H1 (cell line): ENCODE measurements around the gene IRF9. TPM values are rescaled to one million over a fixed set of nuclear protein-coding genes. Genes with fewer than 3 reads are reported as not detected.

Experiments
- ATF2 ChIP-seq: IDR thresholded peaks from 2 replicates; pipeline ENCODE4 v1.6.1; 2012; ENCODE audit warnings: low read length, inconsistent platforms
- ATF3 ChIP-seq: IDR thresholded peaks from 2 replicates; pipeline ENCODE4 v1.6.1; 2011; ENCODE audit warnings: low read depth, mild to moderate bottlenecking, low read length; ENCODE audit not compliant: insufficient read depth
- BCL11A ChIP-seq, 2 experiments: IDR thresholded peaks; one replicate each; pipeline ENCODE4 v1.6.1; 2011; ENCODE audit warnings: low read depth in 2 of 2, low read length in 2 of 2, mild to moderate bottlenecking in 2 of 2
- CEBPB ChIP-seq: IDR thresholded peaks from 2 replicates; pipeline ENCODE4 v1.6.1; 2012; ENCODE audit warnings: low read depth, low read length
- CREB1 ChIP-seq: IDR thresholded peaks from 2 replicates; pipeline ENCODE4 v1.6.1; 2012; ENCODE audit warnings: inconsistent platforms
- EZH2 ChIP-seq: fragments of 200-600 bp; sonication (generic); IDR thresholded peaks from 2 replicates; pipeline ENCODE4 v1.7.1; 2012; ENCODE audit warnings: low read depth, mild to moderate bottlenecking, moderate library complexity, low read length, inconsistent platforms; ENCODE audit not compliant: severe bottlenecking
- FOSL1 ChIP-seq: IDR thresholded peaks from 2 replicates; pipeline ENCODE4 v1.6.1; 2011; ENCODE audit warnings: mild to moderate bottlenecking, low read depth, low read length, moderate library complexity; ENCODE audit not compliant: insufficient read depth
- GABPA ChIP-seq: IDR thresholded peaks from 2 replicates; pipeline ENCODE4 v1.6.1; 2011; ENCODE audit warnings: mild to moderate bottlenecking, low read length, moderate library complexity, borderline replicate concordance; ENCODE audit not compliant: insufficient read depth
- HDAC2 ChIP-seq, 2 experiments: fragments of 300-600 bp in 1 of 2; sonication (generic) in 1 of 2; IDR thresholded peaks; 2 replicates each; pipeline ENCODE4 v1.6.1; 2011 to 2012; ENCODE audit warnings: low read depth in 2 of 2, low read length in 2 of 2, mild to moderate bottlenecking in 2 of 2, moderate library complexity in 2 of 2, borderline replicate concordance in 1 of 2, inconsistent platforms in 1 of 2
- JUN ChIP-seq: IDR thresholded peaks from 2 replicates; pipeline ENCODE4 v1.6.1; 2011; ENCODE audit warnings: low read depth, mild to moderate bottlenecking, improper control_type of control experiment, low read length
- KDM4A ChIP-seq: IDR thresholded peaks from one replicate; pipeline ENCODE4 v1.7.1; 2012; ENCODE audit warnings: low read depth, mild to moderate bottlenecking, moderate library complexity, low read length, inconsistent platforms; ENCODE audit not compliant: severe bottlenecking
- KDM5A ChIP-seq: fragments of 200-600 bp; IDR thresholded peaks from 2 replicates; pipeline ENCODE4 v1.7.1; 2012; ENCODE audit warnings: mild to moderate bottlenecking, low read length, inconsistent platforms, mixed read lengths
- MAFK ChIP-seq: IDR thresholded peaks from 2 replicates; pipeline ENCODE4 v1.6.1; 2012; ENCODE audit warnings: low read depth, mild to moderate bottlenecking, improper control_type of control experiment, low read length
- NANOG ChIP-seq: IDR thresholded peaks from 2 replicates; pipeline ENCODE4 v1.6.1; 2011; ENCODE audit warnings: low read length, low read depth, mild to moderate bottlenecking, inconsistent platforms; ENCODE audit not compliant: insufficient read depth, poor library complexity, severe bottlenecking
- POLR2AphosphoS5 ChIP-seq: IDR thresholded peaks from 2 replicates; pipeline ENCODE4 v1.6.1; 2011; ENCODE audit warnings: low read depth, low read length
- SAP30 ChIP-seq: fragments of 300-600 bp; sonication (generic); IDR thresholded peaks from 2 replicates; pipeline ENCODE4 v1.7.1; 2012; ENCODE audit warnings: low read length, moderate library complexity, mild to moderate bottlenecking, inconsistent platforms; ENCODE audit not compliant: insufficient read depth, insufficient replicate concordance
- SP1 ChIP-seq: IDR thresholded peaks from 2 replicates; pipeline ENCODE4 v1.6.1; 2011; ENCODE audit warnings: low read depth, low read length
- SP4 ChIP-seq: IDR thresholded peaks from 2 replicates; pipeline ENCODE4 v1.6.1; 2012; ENCODE audit warnings: low read length, inconsistent platforms
- TAF1 ChIP-seq: IDR thresholded peaks from 2 replicates; pipeline ENCODE4 v1.6.1; 2011; ENCODE audit warnings: mild to moderate bottlenecking, low read depth, low read length
- TCF12 ChIP-seq: IDR thresholded peaks from 2 replicates; pipeline ENCODE4 v1.6.1; 2011; ENCODE audit warnings: low read depth, mild to moderate bottlenecking, low read length
- YY1 ChIP-seq: IDR thresholded peaks from 2 replicates; pipeline ENCODE4 v1.6.1; 2011; ENCODE audit warnings: low read depth, mild to moderate bottlenecking, low read length
- polyA plus RNA-seq, 7 experiments: library from polyadenylated mRNA; depleted of rRNA in 3 of 7; stranded (reverse) in 5 of 7; unstranded in 2 of 7; fragments of >200 nt in 5 of 7; fragments of 200-250 nt in 2 of 7; gene quantifications; 1 replicate in 5 of 7; 2 replicates in 1 of 7; 4 replicates in 1 of 7; pipeline versions ENCODE4 v1.2.1 to v1.2.3, GENCODE V29; 2011 to 2013; ENCODE audit warnings: missing spikeins in 2 of 7, mixed read lengths in 2 of 7
- total RNA-seq: library from RNA; stranded (reverse); fragmentation: NEBNext Ultra II Directional; extraction: Animal tissue kit (Norgen Biotek cat#: 25700); gene quantifications from 2 replicates; pipeline ENCODE4 v1.2.1, GENCODE V29; 2021

IRF9 gene
- total and polyA plus RNA-seq, 2 of the 8 experiments (the other 6 are each of a cell fraction or from before 2014, with no cell fraction given), result 11.4 to 13.2 TPM

DNA sequence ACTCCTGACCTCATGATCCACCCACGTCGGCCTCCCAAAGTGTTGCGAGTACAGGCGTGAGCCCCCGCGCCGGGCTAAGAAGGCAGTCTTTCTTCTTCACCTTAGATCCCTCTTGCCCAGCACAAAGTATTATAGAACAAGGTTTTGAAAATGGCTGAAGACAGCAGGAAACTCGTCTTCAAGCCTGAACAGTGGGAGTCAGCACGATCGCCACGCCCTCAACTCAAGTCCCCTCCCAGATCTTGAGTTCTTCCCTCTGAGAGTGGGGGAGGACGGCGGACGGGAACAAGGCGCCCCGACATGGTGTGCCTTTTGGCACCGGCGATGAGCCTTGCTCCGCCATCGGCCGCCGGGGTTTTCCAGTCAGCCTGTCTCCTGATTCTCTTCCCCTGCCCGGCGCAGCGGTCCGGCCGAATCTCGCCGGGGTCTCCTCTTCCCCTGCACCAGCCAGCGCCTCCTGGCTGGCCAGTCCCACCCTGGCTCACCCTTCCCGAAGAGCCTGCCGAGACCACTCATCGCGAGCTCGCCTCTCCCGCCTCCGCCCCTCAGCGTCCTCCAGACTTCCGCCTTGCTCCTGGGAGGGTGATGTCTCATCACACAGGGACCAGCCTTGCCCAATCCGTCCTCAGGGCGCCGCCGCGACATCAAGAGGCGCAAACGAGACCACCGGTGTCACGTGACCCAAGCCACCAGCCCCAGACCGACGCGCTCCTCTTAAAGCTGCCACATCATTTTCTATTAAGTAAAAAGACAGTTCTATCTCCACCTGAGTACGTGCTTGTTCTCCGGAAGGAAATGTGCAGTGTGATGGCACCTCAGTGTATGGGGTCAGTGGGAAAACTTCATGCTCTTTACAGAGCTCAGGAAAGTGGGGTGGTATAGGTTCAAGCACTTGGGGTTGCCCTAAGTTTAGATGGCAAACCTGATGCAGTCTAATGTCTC lies 52.1 kb downstream of the IRF9 start, which contains the start of gene CHMP4A (continued):
- TF ChIP-seq HDAC2 (IDR thresholded peaks at IDR 0.05; ENCODE audit: borderline replicate concordance in 1 of 2, low read depth in 2 of 2, low read length in 2 of 2) (no peak), TAF1 (peak; percentile 94), BCL11A (IDR thresholded peaks at IDR 0.05; ENCODE audit: low read depth in 2 of 2, low read length in 2 of 2) (no peak), MAFK (no peak), EZH2 (no peak), POLR2AphosphoS5 (peak; percentile 95), JUN (no peak), TCF12 (no peak), SP1 (0 out of 2 replicates have a peak, but pooled peaks have one; percentile 63), KDM5A (peak; percentile 84), NANOG (no peak), SAP30 (no peak), CREB1 (peak; percentile 99), YY1 (peak; percentile 82), CEBPB (peak; percentile 63; the same call in 1 of the 2 replicates), KDM4A (peak; percentile 89), SP4 (0 out of 2 replicates have a peak, but pooled peaks have one; percentile 44), GABPA (no peak), FOSL1 (no peak), ATF3 (peak; percentile 95), ATF2 (no peak)
